Neural progenitor cell (in vitro differentiated cells): Measurements from ENCODE around the gene PHC1.

Experiments
- EZH2 ChIP-seq: fragments of 200-600 bp; sonication (generic); IDR thresholded peaks from 2 replicates; pipeline ENCODE4 v1.6.1; 2017; ENCODE audit warnings: antibody characterized with exemption, mild to moderate bottlenecking, moderate library complexity
- TF ChIP-seq, protein P1 (sequence below): fragments of 200-600 bp; sonication (generic); IDR thresholded peaks from 2 replicates; pipeline ENCODE4 v1.5.1; 2017; ENCODE audit warnings: antibody characterized with exemption, mild to moderate bottlenecking

GRCh38 chr12:8949342-8950220 is 35.3 kb downstream of the PHC1 start, which contains the start of gene M6PR:
- TF ChIP-seq, protein P1, sequence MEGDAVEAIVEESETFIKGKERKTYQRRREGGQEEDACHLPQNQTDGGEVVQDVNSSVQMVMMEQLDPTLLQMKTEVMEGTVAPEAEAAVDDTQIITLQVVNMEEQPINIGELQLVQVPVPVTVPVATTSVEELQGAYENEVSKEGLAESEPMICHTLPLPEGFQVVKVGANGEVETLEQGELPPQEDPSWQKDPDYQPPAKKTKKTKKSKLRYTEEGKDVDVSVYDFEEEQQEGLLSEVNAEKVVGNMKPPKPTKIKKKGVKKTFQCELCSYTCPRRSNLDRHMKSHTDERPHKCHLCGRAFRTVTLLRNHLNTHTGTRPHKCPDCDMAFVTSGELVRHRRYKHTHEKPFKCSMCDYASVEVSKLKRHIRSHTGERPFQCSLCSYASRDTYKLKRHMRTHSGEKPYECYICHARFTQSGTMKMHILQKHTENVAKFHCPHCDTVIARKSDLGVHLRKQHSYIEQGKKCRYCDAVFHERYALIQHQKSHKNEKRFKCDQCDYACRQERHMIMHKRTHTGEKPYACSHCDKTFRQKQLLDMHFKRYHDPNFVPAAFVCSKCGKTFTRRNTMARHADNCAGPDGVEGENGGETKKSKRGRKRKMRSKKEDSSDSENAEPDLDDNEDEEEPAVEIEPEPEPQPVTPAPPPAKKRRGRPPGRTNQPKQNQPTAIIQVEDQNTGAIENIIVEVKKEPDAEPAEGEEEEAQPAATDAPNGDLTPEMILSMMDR, result peak; percentile 55
- no peak for TF ChIP-seq EZH2
